ENCODE measurements around the gene URB2. TPM values are rescaled to one million over a fixed set of nuclear protein-coding genes. Genes with fewer than 3 reads are reported as not detected.

The URB2 gene
- total RNA-seq, 1 experiment from 2014 or later: 53.2 TPM

GRCh38 chr1:229579059-229579673 lies 46.9 kb upstream of the URB2 start:
- Histone ChIP-seq H2BK5ac (ENCODE audit: insufficient read length, low read length) (no peak overlapping the region), H3K9ac (ENCODE audit: extremely low read depth, insufficient read length, low read length) (no peak overlapping the region), H3K4me2 (ENCODE audit: insufficient read depth, insufficient read length, low read length) (no peak overlapping the region), H3K4me1 (ENCODE audit: insufficient read depth, low read length) (no peaks in the 10 kb centered on the region; the same call in 1 of the 2 replicates), H2BK20ac (ENCODE audit: low read depth, low read length, poor library complexity, severe bottlenecking) (no peak overlapping the region), H3K23ac (ENCODE audit: insufficient read length, low read depth, low read length) (no peak overlapping the region), H2AFZ (ENCODE audit: low read length) (no peak overlapping the region), H4K5ac (ENCODE audit: insufficient read length, low read depth, low read length) (peak overlapping the region; percentile 85), H3K27me3 (ENCODE audit: insufficient read depth, low read length) (no peaks in the 10 kb centered on the region), H3K27ac (ENCODE audit: insufficient read length, low read depth, low read length) (no peak overlapping the region), H3K18ac (ENCODE audit: insufficient read length, low read depth, low read length) (no peak overlapping the region), H3K56ac (ENCODE audit: insufficient read length, low read depth, low read length) (no peak overlapping the region), H2AK5ac (ENCODE audit: insufficient read length, low read length) (no peak overlapping the region), H4K20me1 (ENCODE audit: control insufficient read depth, insufficient read depth, insufficient read length) (no peaks in the 10 kb centered on the region), H3K79me2 (ENCODE audit: insufficient read depth, low read length) (no peaks in the 10 kb centered on the region), H3K9me3 (ENCODE audit: control insufficient read depth, low read depth, low read length) (no peaks in the 10 kb centered on the region), H3K79me1 (ENCODE audit: insufficient read depth, low read depth, low read length, poor library complexity, severe bottlenecking) (no peaks in the 10 kb centered on the region), H4K8ac (replicated peaks; ENCODE audit: insufficient read length, low read depth, low read length) (no peak overlapping the region), H3K23me2 (ENCODE audit: insufficient read length, low read depth, low read length, poor library complexity, severe bottlenecking) (no peaks in the 10 kb centered on the region), H4K91ac (ENCODE audit: insufficient read length, low read depth, low read length) (no peak overlapping the region), H3K4ac (ENCODE audit: low read depth, low read length) (no peak overlapping the region), H3T11ph (ENCODE audit: low read length) (no peak overlapping the region), H3K14ac (ENCODE audit: insufficient read depth, low read length) (peak overlapping the region; percentile 67; the same call in 1 of the 2 replicates), H2BK120ac (ENCODE audit: low read depth, low read length, poor library complexity, severe bottlenecking) (no peak overlapping the region), H2BK15ac (ENCODE audit: low read depth, low read length) (no peak overlapping the region), H2BK12ac (ENCODE audit: insufficient read length, low read depth, low read length) (no peak overlapping the region)
- Mint-ChIP-seq H3K27ac (peak overlapping the region in 1 of 3 experiments; percentile 62; a peak in 2 of 7 replicates), H3K4me1 (peaks cover 9 to 13% of the 10 kb centered on the region in 2 experiments), H3K36me3 (ENCODE audit: insufficient read depth in 1 of 3, low read depth in 3 of 3) (no peaks in the 10 kb centered on the region), H3K27me3 (ENCODE audit: low read depth) (no peaks in the 10 kb centered on the region), H3K9me3 (no peaks in the 10 kb centered on the region), H3K4me3 (no peak overlapping the region)
- DNase-seq: no peak
- no CpG with 5 or more reads among the region's 9 CpGs for WGBS (ENCODE audit: extremely low coverage, insufficient read length, low lambda C conversion rate)
- no peak for TF ChIP-seq CTCF (conservative IDR thresholded peaks at IDR 0.05)

Measured in H9 (cell line).